GM12878 (cell line): ENCODE data around the gene NEK11.

ENCODE experiments used
- POLR2A ChIP-seq: IDR thresholded peaks from 2 replicates; pipeline ENCODE4 v1.6.1; 2011; ENCODE audit warnings: low read depth, mild to moderate bottlenecking, low read length
- YY1 ChIP-seq: IDR thresholded peaks from 2 replicates; pipeline ENCODE4 v1.6.1; 2011; ENCODE audit warnings: low read depth, mild to moderate bottlenecking, low read length

GRCh38 chr3:131338948-131339640, 312.4 kb downstream of the NEK11 start:
- TF ChIP-seq POLR2A (no peak), YY1 (no peak)
